Esophagus squamous epithelium (tissue), 5 donors: Measurements from ENCODE around the gene UTP25. TPM values are rescaled to one million over a fixed set of nuclear protein-coding genes. Genes with fewer than 3 reads are reported as not detected.

Experiments
- DNase-seq: peaks from one replicate; lab custom pipeline; 2025; lab: John Stamatoyannopoulos, UW
- H3K27ac ChIP-seq, 4 donors: fragments of 200-600 bp; sonication (generic); one replicate each; pipeline ENCODE4 v1.5.1; 2016 to 2019; ENCODE audit warnings: mild to moderate bottlenecking in 1 of 4
- H3K27me3 ChIP-seq, 4 donors: fragments of 200-600 bp; sonication (generic); 1 replicate in 3 of 4; 2 replicates in 1 of 4; pipeline versions ENCODE4 v1.5.1 to v1.6.0; 2017 to 2021; ENCODE audit warnings: antibody characterized with exemption in 1 of 4
- H3K36me3 ChIP-seq, 3 donors: fragments of 200-600 bp; sonication (generic); one replicate each; pipeline ENCODE4 v1.5.1; 2016 to 2019
- H3K4me1 ChIP-seq, 3 donors: fragments of 200-600 bp; sonication (generic); one replicate each; pipeline ENCODE4 v1.5.1; 2017 to 2019
- H3K4me3 ChIP-seq, 4 donors: fragments of 200-600 bp; sonication (generic); 1 replicate in 3 of 4; 2 replicates in 1 of 4; pipeline ENCODE4 v1.5.1; 2016 to 2019; ENCODE audit warnings: mild to moderate bottlenecking in 2 of 4, moderate library complexity in 1 of 4
- H3K9me3 ChIP-seq, 3 donors: fragments of 200-600 bp; sonication (generic); one replicate each; pipeline ENCODE4 v1.5.1; 2016 to 2019
- CTCF ChIP-seq, 6 experiments: fragments of 450-650 bp in 4 of 6; fragments of 200-600 bp in 2 of 6; sonication (generic) in 2 of 6; IDR thresholded peaks; one replicate each; pipeline ENCODE4 v1.5.1; 2016 to 2019; ENCODE audit warnings: antibody characterized with exemption in 6 of 6, mild to moderate bottlenecking in 4 of 6, moderate library complexity in 4 of 6
- POLR2A ChIP-seq, 4 donors: fragments of 450-650 bp; IDR thresholded peaks; one replicate each; pipeline ENCODE4 v1.6.1; 2017; ENCODE audit warnings: antibody characterized with exemption in 4 of 4, mild to moderate bottlenecking in 4 of 4, moderate library complexity in 3 of 4
- WGBS, 2 donors: methylation state at CpG; one replicate each; pipeline ENCODE4 v1.1.5; 2018; 5-methylcytosine and 5-hydroxymethylcytosine counted together
- intact Hi-C: fragments of 100-400 bp; cut with DNase I; formaldehyde crosslinking; loops from one replicate; pipeline ENCODE4 v1.15.0; 2022
- total RNA-seq, 4 donors: library from RNA; depleted of rRNA; stranded (reverse); fragments of >200 nt; gene quantifications; one replicate each; pipeline ENCODE4 v1.1.0, GENCODE V29; 2016
- donor health status: DM: yes; HTN: yes; CAD: no.

UTP25 gene
- total RNA-seq, 4 donors from 2014 or later: 3.9 to 13.5 (median 7.8) TPM

- intact Hi-C loops: no loop called here
- DNase-seq: no peak
- peaks cover 0 to 12% (median 8%) of the 10 kb centered on the region in 3 donors for H3K4me1 ChIP-seq
- H3K36me3 ChIP-seq: peaks cover 10 to 100% (median 49%) of the 10 kb centered on the region in 3 donors
- 83 to 87% methylated on average over 7 of the region's 7 CpGs for WGBS, 2 donors
- TF ChIP-seq POLR2A (IDR thresholded peaks at IDR 0.05) (no peak), CTCF (IDR thresholded peaks at IDR 0.05) (no peak)
- no peak overlapping the region for H3K27ac ChIP-seq
- no peak overlapping the region for H3K4me3 ChIP-seq
- H3K9me3 ChIP-seq: no peaks in the 10 kb centered on the region
- H3K27me3 ChIP-seq: no peaks in the 10 kb centered on the region
Measured at GRCh38 chr1:209837671-209838070, 9.9 kb downstream of the UTP25 start.

GRCh38 chr1:209838537-209838936, 10.8 kb downstream of the UTP25 start:
- 71 to 84% methylated on average over 5 to 6 of the region's 6 CpGs for WGBS, 2 donors
- H3K27ac ChIP-seq: no peak overlapping the region
- H3K4me1 ChIP-seq: peaks cover 0 to 12% (median 8%) of the 10 kb centered on the region in 3 donors
- peaks cover 13 to 100% (median 49%) of the 10 kb centered on the region in 3 donors for H3K36me3 ChIP-seq
- no peak overlapping the region for H3K4me3 ChIP-seq
- TF ChIP-seq CTCF (IDR thresholded peaks at IDR 0.05) (no peak), POLR2A (IDR thresholded peaks at IDR 0.05) (no peak)
- intact Hi-C loops: no loop called here
- DNase-seq: no peak
- no peaks in the 10 kb centered on the region for H3K27me3 ChIP-seq
- H3K9me3 ChIP-seq: no peaks in the 10 kb centered on the region

- H3K36me3 ChIP-seq: peaks cover 13 to 100% (median 53%) of the 10 kb centered on the region in 3 donors
- peak overlapping the region; percentile 36 to 72 (median 50) for H3K27ac ChIP-seq
- 22 to 29% methylated on average over 5 of the region's 5 CpGs for WGBS, 2 donors
- TF ChIP-seq POLR2A (IDR thresholded peaks at IDR 0.05) (no peak), CTCF (IDR thresholded peaks at IDR 0.05) (no peak)
- no peak overlapping the region for H3K4me3 ChIP-seq
- intact Hi-C loops: no loop called here
- DNase-seq: no peak
- H3K27me3 ChIP-seq: no peaks in the 10 kb centered on the region
- no peaks in the 10 kb centered on the region for H3K9me3 ChIP-seq
- peaks cover 0 to 12% (median 8%) of the 10 kb centered on the region in 3 donors for H3K4me1 ChIP-seq
Measured at GRCh38 chr1:209839875-209840546, 12.2 kb downstream of the UTP25 start.

GRCh38 chr1:209840611-209841010, 12.8 kb downstream of the UTP25 start:
- Histone ChIP-seq H3K4me3 (no peak overlapping the region), H3K36me3 (peaks cover 9 to 100% (median 54%) of the 10 kb centered on the region in 3 donors), H3K27ac (peak overlapping the region; percentile 28 to 72 (median 44)), H3K27me3 (no peaks in the 10 kb centered on the region), H3K9me3 (no peaks in the 10 kb centered on the region), H3K4me1 (peaks cover 0 to 12% (median 8%) of the 10 kb centered on the region in 3 donors)
- intact Hi-C loops: no loop called here
- 79 to 87% methylated on average over 5 of the region's 5 CpGs for WGBS, 2 donors
- DNase-seq: no peak
- no peak for TF ChIP-seq CTCF (IDR thresholded peaks at IDR 0.05)
- TF ChIP-seq POLR2A (IDR thresholded peaks at IDR 0.05): no peak

GRCh38 chr1:209844695-209845407, 17.1 kb downstream of the UTP25 start:
- H3K9me3 ChIP-seq: no peaks in the 10 kb centered on the region
- peaks cover 17 to 100% (median 46%) of the 10 kb centered on the region in 3 donors for H3K36me3 ChIP-seq
- H3K4me1 ChIP-seq: peaks cover 0 to 8% (median 7%) of the 10 kb centered on the region in 3 donors
- DNase-seq: no peak
- TF ChIP-seq CTCF (IDR thresholded peaks at IDR 0.05): no peak
- TF ChIP-seq POLR2A (IDR thresholded peaks at IDR 0.05): no peak
- WGBS, 2 donors: 71 to 76% methylated on average over 5 to 6 of the region's 6 CpGs
- intact Hi-C loops: no loop called here
- H3K27me3 ChIP-seq: no peaks in the 10 kb centered on the region
- no peak overlapping the region for H3K4me3 ChIP-seq
- no peak overlapping the region for H3K27ac ChIP-seq
